ENCODE results near the gene TIMM50.

TIMM50 gene

DNA sequence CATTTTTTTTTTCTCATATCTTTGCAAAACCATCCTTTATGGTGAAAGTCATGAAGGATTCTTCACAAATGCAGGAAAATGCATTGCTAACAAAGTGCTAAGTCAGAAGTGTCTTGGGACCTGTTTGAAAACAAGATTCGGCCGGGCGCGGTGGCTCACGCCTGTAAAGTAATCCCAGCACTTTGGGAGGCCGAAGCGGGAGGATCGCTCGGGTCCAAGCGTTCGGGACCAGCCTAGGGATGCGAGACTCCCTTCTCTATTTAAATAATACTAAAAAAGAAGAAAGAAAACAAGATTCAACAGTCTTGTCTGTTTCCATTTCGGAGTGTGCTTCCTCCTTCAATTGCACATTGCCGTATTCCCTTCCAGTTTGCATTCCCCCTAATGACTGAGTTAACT, 51.2 kb downstream of the TIMM50 start:
- H3K23ac ChIP-seq (ENCODE audit: low read length): no peak overlapping the region
- H2BK15ac ChIP-seq (replicated peaks; ENCODE audit: low read depth): no peak overlapping the region
- H3K56ac ChIP-seq (ENCODE audit: low read length): peak overlapping the region; percentile 96
- H3K4ac ChIP-seq (ENCODE audit: low read depth, low read length): no peak overlapping the region
- H2AK5ac ChIP-seq (ENCODE audit: low read length): no peak overlapping the region
- H2BK120ac ChIP-seq (ENCODE audit: low read depth, low read length): no peak overlapping the region
- no peak for DNase-seq
- peak overlapping the region; percentile 83 for H3K9ac ChIP-seq (ENCODE audit: low read length)
- H3K79me2 ChIP-seq (ENCODE audit: control insufficient read depth, insufficient read depth, low read length): no peaks in the 10 kb centered on the region
- peaks cover 2% of the 10 kb centered on the region for H3K79me1 ChIP-seq (ENCODE audit: low read length)
- H3K4me1 ChIP-seq (ENCODE audit: control insufficient read depth, low read depth, low read length): no peaks in the 10 kb centered on the region
- H4K5ac ChIP-seq (ENCODE audit: low read length): no peak overlapping the region
- H3K18ac ChIP-seq (ENCODE audit: low read length): no peak overlapping the region
- H3K4me3 ChIP-seq (ENCODE audit: low read length): peak overlapping the region; percentile 88
- no peak overlapping the region for H2BK5ac ChIP-seq (ENCODE audit: low read length)
- H3K27ac ChIP-seq (ENCODE audit: low read depth, low read length): no peak overlapping the region
- peak overlapping the region; percentile 100 for H3K4me2 ChIP-seq (ENCODE audit: low read length)
- no peak overlapping the region for H4K8ac ChIP-seq (ENCODE audit: low read depth, low read length)
- H3K27me3 ChIP-seq (ENCODE audit: insufficient read depth, low read length, poor library complexity): no peaks in the 10 kb centered on the region
- H3K36me3 ChIP-seq (ENCODE audit: control insufficient read depth, insufficient read depth, low read length): no peaks in the 10 kb centered on the region
- WGBS (ENCODE audit: extremely low coverage, insufficient coverage, low lambda C conversion rate): no CpG with 5 or more reads among the region's 14 CpGs

DNA sequence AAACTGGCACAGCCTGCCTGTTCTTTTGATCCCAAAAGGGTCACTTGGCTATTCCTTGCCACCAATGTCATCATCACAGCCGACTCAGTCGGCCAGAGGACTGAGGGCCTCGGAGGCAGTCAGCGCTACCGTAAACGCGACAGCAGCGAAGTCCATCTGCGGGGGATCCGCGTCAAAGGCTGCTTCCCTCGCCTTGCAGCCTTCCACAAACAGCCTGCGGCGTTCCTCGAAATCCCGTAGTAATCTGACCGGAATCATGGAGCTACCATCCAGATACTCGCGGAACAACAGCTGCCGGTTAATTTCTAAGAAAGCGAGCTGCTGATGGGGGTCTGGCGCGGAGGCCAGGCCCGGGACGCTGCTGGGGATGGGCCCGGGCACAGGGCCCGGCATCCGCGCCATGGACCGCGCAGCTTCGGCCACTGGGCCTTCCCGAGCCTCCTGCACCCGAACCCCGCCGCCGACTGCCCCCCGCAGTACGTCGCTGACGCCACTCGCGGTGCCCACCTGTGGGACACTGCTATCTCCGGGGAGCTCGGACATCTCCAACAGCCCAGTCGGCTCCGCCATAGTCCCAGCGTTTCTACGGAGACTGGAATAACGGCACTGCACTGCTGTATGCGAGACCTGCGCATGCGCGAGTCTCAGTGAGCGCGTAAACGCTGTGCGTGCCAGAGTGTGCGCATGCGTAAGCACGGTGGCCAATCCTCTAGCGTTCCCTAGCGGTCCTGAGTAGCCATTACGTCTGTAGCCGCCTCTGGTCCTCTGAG, 51.8 kb downstream of the TIMM50 start, which contains the start of gene EID2B:
Gene EID2B (minus strand): TSS at position 620 of the 770 bp plus-strand sequence. CDS start 50 bp downstream, at position 570.
- H3K79me1 ChIP-seq (ENCODE audit: low read length): peaks cover 2% of the 10 kb centered on the region
- no peaks in the 10 kb centered on the region for H3K36me3 ChIP-seq (ENCODE audit: control insufficient read depth, insufficient read depth, low read length)
- no peak within 1 kb of the TSS for H4K8ac ChIP-seq (ENCODE audit: low read depth, low read length)
- H3K4me2 ChIP-seq (ENCODE audit: low read length): peak within 1 kb of the TSS; percentile 100
- peak; percentile 95 for DNase-seq
- H3K56ac ChIP-seq (ENCODE audit: low read length): peak within 1 kb of the TSS; percentile 96
- no peaks in the 10 kb centered on the region for H3K27me3 ChIP-seq (ENCODE audit: insufficient read depth, low read length, poor library complexity)
- peak within 1 kb of the TSS; percentile 68 for H3K23ac ChIP-seq (ENCODE audit: low read length)
- H3K18ac ChIP-seq (ENCODE audit: low read length): peak within 1 kb of the TSS; percentile 22
- no peak within 1 kb of the TSS for H2BK5ac ChIP-seq (ENCODE audit: low read length)
- H3K79me2 ChIP-seq (ENCODE audit: control insufficient read depth, insufficient read depth, low read length): no peaks in the 10 kb centered on the region
- H3K4me3 ChIP-seq (ENCODE audit: low read length): peak within 1 kb of the TSS; percentile 88
- H3K4me1 ChIP-seq (ENCODE audit: control insufficient read depth, low read depth, low read length): no peaks in the 10 kb centered on the region
- H4K5ac ChIP-seq (ENCODE audit: low read length): no peak within 1 kb of the TSS
- H2BK120ac ChIP-seq (ENCODE audit: low read depth, low read length): no peak within 1 kb of the TSS
- no CpG with 5 or more reads among the region's 65 CpGs for WGBS (ENCODE audit: extremely low coverage, insufficient coverage, low lambda C conversion rate)
- H3K27ac ChIP-seq (ENCODE audit: low read depth, low read length): no peak within 1 kb of the TSS
- no peak within 1 kb of the TSS for H2BK15ac ChIP-seq (replicated peaks; ENCODE audit: low read depth)
- H2AK5ac ChIP-seq (ENCODE audit: low read length): no peak within 1 kb of the TSS
- peak within 1 kb of the TSS; percentile 83 for H3K9ac ChIP-seq (ENCODE audit: low read length)
- H3K4ac ChIP-seq (ENCODE audit: low read depth, low read length): no peak within 1 kb of the TSS

DNA sequence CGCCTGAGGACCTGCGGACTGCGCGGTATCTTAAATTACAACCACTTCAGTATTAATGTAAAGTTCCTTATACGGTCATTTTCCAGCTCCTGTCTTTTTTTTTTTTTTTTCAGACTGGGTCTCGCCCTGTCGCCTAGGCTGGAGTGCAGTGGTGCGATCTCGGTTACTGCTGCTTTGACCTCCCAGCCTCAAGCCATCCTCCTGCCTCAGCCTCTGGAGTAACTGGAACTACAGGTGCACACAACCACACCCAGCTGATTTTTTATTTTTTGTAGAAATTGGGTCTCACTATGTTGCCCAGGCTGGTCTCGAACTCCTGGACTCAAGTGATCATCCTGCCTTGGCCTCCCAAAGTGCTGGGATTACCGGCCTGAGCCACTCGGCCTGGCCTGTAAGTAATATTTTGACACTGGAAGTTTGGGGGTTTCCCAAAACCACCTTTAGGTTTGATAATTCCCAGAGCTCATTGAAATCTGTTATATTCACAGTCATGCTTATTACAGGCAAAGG, 52.4 kb downstream of the TIMM50 start:
- no peak overlapping the region for H3K18ac ChIP-seq (ENCODE audit: low read length)
- H3K27ac ChIP-seq (ENCODE audit: low read depth, low read length): no peak overlapping the region
- no peak overlapping the region for H2BK15ac ChIP-seq (replicated peaks; ENCODE audit: low read depth)
- no peak overlapping the region for H4K5ac ChIP-seq (ENCODE audit: low read length)
- H3K79me1 ChIP-seq (ENCODE audit: low read length): peaks cover 2% of the 10 kb centered on the region
- H2BK5ac ChIP-seq (ENCODE audit: low read length): no peak overlapping the region
- H3K4me2 ChIP-seq (ENCODE audit: low read length): no peak overlapping the region
- no peak overlapping the region for H3K56ac ChIP-seq (ENCODE audit: low read length)
- H3K79me2 ChIP-seq (ENCODE audit: control insufficient read depth, insufficient read depth, low read length): no peaks in the 10 kb centered on the region
- no peaks in the 10 kb centered on the region for H3K4me1 ChIP-seq (ENCODE audit: control insufficient read depth, low read depth, low read length)
- no peak overlapping the region for H4K8ac ChIP-seq (ENCODE audit: low read depth, low read length)
- no peak overlapping the region for H3K23ac ChIP-seq (ENCODE audit: low read length)
- no peak overlapping the region for H3K4ac ChIP-seq (ENCODE audit: low read depth, low read length)
- no peak overlapping the region for H3K9ac ChIP-seq (ENCODE audit: low read length)
- H2BK120ac ChIP-seq (ENCODE audit: low read depth, low read length): no peak overlapping the region
- no peak overlapping the region for H3K4me3 ChIP-seq (ENCODE audit: low read length)
- H3K27me3 ChIP-seq (ENCODE audit: insufficient read depth, low read length, poor library complexity): no peaks in the 10 kb centered on the region
- no CpG with 5 or more reads among the region's 12 CpGs for WGBS (ENCODE audit: extremely low coverage, insufficient coverage, low lambda C conversion rate)
- no peaks in the 10 kb centered on the region for H3K36me3 ChIP-seq (ENCODE audit: control insufficient read depth, insufficient read depth, low read length)
- DNase-seq: no peak
- no peak overlapping the region for H2AK5ac ChIP-seq (ENCODE audit: low read length)

DNA sequence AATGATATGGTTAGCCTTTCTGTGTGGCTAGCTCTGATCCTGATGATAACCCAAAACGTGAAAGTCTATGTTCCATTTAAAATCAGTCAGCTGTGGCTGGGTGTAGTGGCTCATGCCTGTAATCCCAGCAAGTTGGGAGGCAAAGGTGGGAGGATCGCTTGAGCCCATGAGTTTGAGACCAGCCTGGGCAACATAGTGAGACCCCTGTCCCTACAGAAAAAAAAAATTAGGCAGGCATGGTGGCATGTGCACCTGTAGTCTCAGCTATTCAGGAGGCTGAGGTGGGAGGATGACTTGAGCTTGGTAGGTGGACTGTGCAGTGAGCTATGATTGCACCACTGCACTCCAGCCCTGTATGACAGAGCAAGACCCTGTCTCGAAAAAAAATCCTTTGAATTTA, 53.2 kb downstream of the TIMM50 start:
- H3K4ac ChIP-seq (ENCODE audit: low read depth, low read length): no peak overlapping the region
- H2AK5ac ChIP-seq (ENCODE audit: low read length): no peak overlapping the region
- no peak overlapping the region for H3K4me3 ChIP-seq (ENCODE audit: low read length)
- H3K27ac ChIP-seq (ENCODE audit: low read depth, low read length): no peak overlapping the region
- no peak overlapping the region for H2BK120ac ChIP-seq (ENCODE audit: low read depth, low read length)
- H3K18ac ChIP-seq (ENCODE audit: low read length): no peak overlapping the region
- H3K4me1 ChIP-seq (ENCODE audit: control insufficient read depth, low read depth, low read length): no peaks in the 10 kb centered on the region
- DNase-seq: no peak
- no CpG with 5 or more reads among the region's 3 CpGs for WGBS (ENCODE audit: extremely low coverage, insufficient coverage, low lambda C conversion rate)
- H3K79me1 ChIP-seq (ENCODE audit: low read length): peaks cover 2% of the 10 kb centered on the region
- H2BK5ac ChIP-seq (ENCODE audit: low read length): no peak overlapping the region
- H2BK15ac ChIP-seq (replicated peaks; ENCODE audit: low read depth): no peak overlapping the region
- no peak overlapping the region for H4K8ac ChIP-seq (ENCODE audit: low read depth, low read length)
- H3K4me2 ChIP-seq (ENCODE audit: low read length): no peak overlapping the region
- no peaks in the 10 kb centered on the region for H3K79me2 ChIP-seq (ENCODE audit: control insufficient read depth, insufficient read depth, low read length)
- H3K23ac ChIP-seq (ENCODE audit: low read length): no peak overlapping the region
- H3K56ac ChIP-seq (ENCODE audit: low read length): no peak overlapping the region
- H3K27me3 ChIP-seq (ENCODE audit: insufficient read depth, low read length, poor library complexity): no peaks in the 10 kb centered on the region
- H3K9ac ChIP-seq (ENCODE audit: low read length): no peak overlapping the region
- no peaks in the 10 kb centered on the region for H3K36me3 ChIP-seq (ENCODE audit: control insufficient read depth, insufficient read depth, low read length)
- H4K5ac ChIP-seq (ENCODE audit: low read length): no peak overlapping the region

DNA sequence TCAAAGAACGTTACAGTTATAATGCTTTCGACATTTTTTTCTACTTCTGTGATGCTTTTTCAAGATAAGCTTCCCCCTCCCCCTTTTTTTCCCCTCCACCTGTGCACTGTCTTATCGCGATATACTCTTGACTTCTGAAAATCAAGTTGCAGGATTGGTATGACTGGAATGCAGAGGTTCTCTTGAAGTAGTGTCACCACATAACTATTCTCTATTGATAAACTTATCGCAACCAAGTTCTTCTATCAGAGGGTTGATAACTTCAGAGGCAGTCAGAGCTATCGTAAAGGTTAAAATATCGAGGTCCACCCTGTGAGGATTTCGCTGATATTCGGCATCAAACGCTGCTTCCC, 58.5 kb downstream of the TIMM50 start:
- Histone ChIP-seq H3K4ac (ENCODE audit: low read depth, low read length) (no peak overlapping the region), H3K27ac (ENCODE audit: low read depth, low read length) (peak overlapping the region; percentile 88), H3K79me2 (ENCODE audit: control insufficient read depth, insufficient read depth, low read length) (no peaks in the 10 kb centered on the region), H3K4me3 (ENCODE audit: low read length) (peak overlapping the region; percentile 85), H2BK5ac (ENCODE audit: low read length) (no peak overlapping the region), H3K18ac (ENCODE audit: low read length) (peak overlapping the region; percentile 77), H2AK5ac (ENCODE audit: low read length) (no peak overlapping the region), H4K5ac (ENCODE audit: low read length) (no peak overlapping the region), H3K9ac (ENCODE audit: low read length) (peak overlapping the region; percentile 97), H2BK15ac (replicated peaks; ENCODE audit: low read depth) (no peak overlapping the region), H3K79me1 (ENCODE audit: low read length) (no peaks in the 10 kb centered on the region), H3K4me2 (ENCODE audit: low read length) (peak overlapping the region; percentile 71), H3K36me3 (ENCODE audit: control insufficient read depth, insufficient read depth, low read length) (no peaks in the 10 kb centered on the region), H3K23ac (ENCODE audit: low read length) (no peak overlapping the region), H3K4me1 (ENCODE audit: control insufficient read depth, low read depth, low read length) (peaks cover 2% of the 10 kb centered on the region), H4K8ac (ENCODE audit: low read depth, low read length) (no peak overlapping the region), H3K27me3 (ENCODE audit: insufficient read depth, low read length, poor library complexity) (no peaks in the 10 kb centered on the region), H2BK120ac (ENCODE audit: low read depth, low read length) (no peak overlapping the region), H3K56ac (ENCODE audit: low read length) (peak overlapping the region; percentile 100)
- peak; percentile 93 for DNase-seq
- no CpG with 5 or more reads among the region's 10 CpGs for WGBS (ENCODE audit: extremely low coverage, insufficient coverage, low lambda C conversion rate)
